Large intestine (tissue), 3 donors: ENCODE measurements around the gene GPR142. TPM values are rescaled to one million over a fixed set of nuclear protein-coding genes. Genes with fewer than 3 reads are reported as not detected.

ENCODE experiments used
- DNase-seq, 2 donors: peaks; one replicate each; pipeline versions ENCODE4 v3.0.0 to v3.0.0-alpha.2; 2013
- H3K27ac ChIP-seq: one replicate; pipeline ENCODE4 v1.5.1; 2013; ENCODE audit warnings: low read length
- H3K27me3 ChIP-seq: 2 replicates; pipeline ENCODE4 v1.6.1; 2013; ENCODE audit warnings: low read length; ENCODE audit not compliant: control insufficient read depth, insufficient read depth
- H3K36me3 ChIP-seq: 2 replicates; pipeline ENCODE4 v1.6.1; 2013; ENCODE audit warnings: low read length; ENCODE audit not compliant: control insufficient read depth, insufficient read depth
- H3K4me1 ChIP-seq: one replicate; pipeline ENCODE4 v1.6.1; 2013; ENCODE audit warnings: low read length; ENCODE audit not compliant: control insufficient read depth, insufficient read depth
- H3K4me3 ChIP-seq: one replicate; pipeline ENCODE4 v1.5.1; 2013; ENCODE audit warnings: low read length
- H3K9me3 ChIP-seq: one replicate; pipeline ENCODE4 v1.6.1; 2013; ENCODE audit warnings: mild to moderate bottlenecking, low read depth, low read length, moderate library complexity; ENCODE audit not compliant: control insufficient read depth
- WGBS: methylation state at CpG from one replicate; pipeline ENCODE4 v1.1.5; 2013; ENCODE audit warnings: low lambda C conversion rate; ENCODE audit not compliant: insufficient coverage; 5-methylcytosine and 5-hydroxymethylcytosine counted together
- polyA plus RNA-seq: library from polyadenylated mRNA; unstranded; fragments of 120-200 nt; gene quantifications from one replicate; pipeline ENCODE4 v1.2.1, GENCODE V29; 2013

Gene GPR142
- polyA plus RNA-seq, 1 donor, result 0.97 TPM

DNA sequence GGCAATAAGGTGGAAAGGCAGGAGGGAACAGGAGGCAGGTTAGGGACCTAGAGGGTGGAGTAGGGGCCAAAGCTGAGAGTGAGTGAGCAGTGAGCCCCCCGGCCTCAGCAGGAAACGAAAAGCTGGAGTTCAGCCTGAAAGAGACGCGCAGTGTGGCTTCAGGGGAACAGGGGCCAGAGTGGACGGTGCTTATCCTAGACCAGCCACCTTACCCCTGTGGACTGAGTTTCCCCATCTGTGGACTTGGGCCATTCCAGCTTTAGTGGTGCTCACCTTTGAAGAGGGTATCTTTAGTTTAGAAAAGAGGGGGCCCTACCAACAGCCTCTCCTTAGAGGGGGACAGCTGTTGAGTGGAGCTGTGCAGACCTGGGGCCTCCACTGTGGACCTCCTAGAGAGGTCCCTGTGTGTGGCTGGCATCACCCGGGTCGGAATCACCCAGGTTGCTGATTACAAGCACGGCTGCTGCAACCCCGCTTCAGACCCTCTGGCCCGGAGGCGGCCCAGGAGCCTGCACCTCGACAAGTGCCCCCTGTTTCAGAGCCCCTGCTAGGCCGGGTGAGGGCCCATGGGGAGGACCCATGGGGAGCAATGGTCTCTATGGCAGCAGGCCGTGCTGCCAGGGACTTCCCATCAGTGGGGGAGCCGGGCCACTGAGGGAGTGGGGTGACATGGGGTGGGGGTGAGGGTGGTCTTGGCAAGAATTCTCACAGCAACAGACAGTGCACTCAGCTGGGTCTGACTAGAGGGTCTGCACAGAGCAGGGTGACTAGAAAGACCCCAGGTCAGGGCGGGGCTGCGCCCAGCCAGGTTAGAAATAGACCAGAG lies 2.6 kb downstream of the GPR142 start:
- H3K36me3 ChIP-seq, result no peaks in the 10 kb centered on the region
- H3K27ac ChIP-seq, result no peak overlapping the region
- H3K4me3 ChIP-seq, result no peak overlapping the region
- no CpG with 5 or more reads among the region's 17 CpGs for WGBS
- H3K4me1 ChIP-seq, result peaks cover 8% of the 10 kb centered on the region
- H3K27me3 ChIP-seq, result no peaks in the 10 kb centered on the region
- DNase-seq, result no peak
- H3K9me3 ChIP-seq, result peaks cover 3% of the 10 kb centered on the region

DNA sequence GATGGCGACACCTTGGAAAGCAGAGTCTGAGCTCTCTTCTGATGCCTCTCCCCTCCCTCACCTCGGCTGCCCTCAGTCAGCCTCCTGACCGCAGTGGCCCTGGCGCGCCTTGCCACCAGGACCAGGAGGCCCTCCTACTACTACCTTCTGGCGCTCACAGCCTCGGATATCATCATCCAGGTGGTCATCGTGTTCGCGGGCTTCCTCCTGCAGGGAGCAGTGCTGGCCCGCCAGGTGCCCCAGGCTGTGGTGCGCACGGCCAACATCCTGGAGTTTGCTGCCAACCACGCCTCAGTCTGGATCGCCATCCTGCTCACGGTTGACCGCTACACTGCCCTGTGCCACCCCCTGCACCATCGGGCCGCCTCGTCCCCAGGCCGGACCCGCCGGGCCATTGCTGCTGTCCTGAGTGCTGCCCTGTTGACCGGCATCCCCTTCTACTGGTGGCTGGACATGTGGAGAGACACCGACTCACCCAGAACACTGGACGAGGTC lies 4.4 kb downstream of the GPR142 start:
- H3K4me1 ChIP-seq, result peaks cover 8% of the 10 kb centered on the region
- H3K36me3 ChIP-seq, result no peaks in the 10 kb centered on the region
- whole genome bisulfite sequencing, result no CpG with 5 or more reads among the region's 26 CpGs
- no peak overlapping the region for H3K27ac ChIP-seq
- DNase-seq, result no peak
- H3K4me3 ChIP-seq, result no peak overlapping the region
- H3K9me3 ChIP-seq, result peaks cover 3% of the 10 kb centered on the region
- no peaks in the 10 kb centered on the region for H3K27me3 ChIP-seq

DNA sequence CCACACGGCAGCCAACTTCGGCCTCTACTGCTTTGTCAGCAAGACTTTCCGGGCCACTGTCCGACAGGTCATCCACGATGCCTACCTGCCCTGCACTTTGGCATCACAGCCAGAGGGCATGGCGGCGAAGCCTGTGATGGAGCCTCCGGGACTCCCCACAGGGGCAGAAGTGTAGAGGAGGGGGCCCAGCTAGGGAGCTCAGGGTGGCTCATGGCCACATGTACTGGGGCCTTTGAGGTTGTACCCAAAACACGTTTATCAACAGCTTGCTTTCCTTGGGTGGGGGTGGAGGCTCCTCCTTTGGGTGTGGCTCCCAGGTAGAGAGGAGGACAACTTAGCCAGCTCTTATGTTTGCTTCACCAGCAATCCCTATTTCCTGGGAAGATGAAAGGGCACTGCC lies 5.1 kb downstream of the GPR142 start:
- no CpG with 5 or more reads among the region's 9 CpGs for WGBS
- Histone ChIP-seq H3K4me1 (peaks cover 8% of the 10 kb centered on the region), H3K4me3 (no peak overlapping the region)

DNA sequence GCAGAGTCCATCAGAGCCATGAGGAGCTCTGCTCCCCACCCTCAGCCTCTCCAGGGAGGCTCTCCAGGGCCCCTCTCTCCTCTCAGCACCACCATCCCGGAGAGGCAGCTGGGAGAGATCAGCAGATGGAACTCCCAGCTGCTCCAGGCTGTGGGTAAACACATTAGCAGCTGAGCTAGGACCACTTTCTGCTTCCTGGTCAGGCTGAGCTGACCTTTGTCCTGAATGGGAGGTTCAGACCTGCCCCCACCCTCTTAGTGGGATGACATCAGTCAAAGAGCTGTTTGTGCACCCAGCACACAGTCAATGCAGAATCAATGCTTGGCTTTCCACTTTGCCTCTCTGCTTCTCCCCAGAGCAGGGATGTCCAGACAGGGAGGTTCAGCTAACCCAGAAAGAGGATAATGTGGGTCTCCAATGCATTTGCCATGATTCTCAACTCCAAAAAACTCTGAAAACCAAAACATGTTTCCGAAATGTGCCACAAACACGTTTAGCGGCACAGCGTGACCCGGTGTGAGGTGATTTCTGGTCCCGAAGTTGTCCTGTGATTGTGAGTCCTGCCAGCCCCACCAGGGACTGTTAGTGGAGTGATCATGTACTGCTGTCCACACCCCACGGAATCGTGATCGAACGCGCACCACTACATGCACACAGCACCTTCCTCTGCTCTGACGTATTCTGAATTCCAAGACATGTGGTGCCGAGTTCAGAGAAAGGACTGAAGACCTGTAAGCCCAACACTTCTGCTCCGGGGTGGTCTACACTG lies 6.7 kb downstream of the GPR142 start:
- H3K4me3 ChIP-seq, result no peak overlapping the region
- H3K9me3 ChIP-seq, result peaks cover 3% of the 10 kb centered on the region
- no peaks in the 10 kb centered on the region for H3K27me3 ChIP-seq
- no CpG with 5 or more reads among the region's 15 CpGs for WGBS
- peak overlapping the region; percentile 36 for H3K27ac ChIP-seq
- H3K36me3 ChIP-seq, result no peaks in the 10 kb centered on the region
- DNase-seq, result peak; percentile 79 to 87
- H3K4me1 ChIP-seq, result peaks cover 8% of the 10 kb centered on the region

More for the DNA sequence above, 5.1 kb downstream of the GPR142 start:
- H3K36me3 ChIP-seq, result no peaks in the 10 kb centered on the region
- H3K27ac ChIP-seq, result no peak overlapping the region
- no peaks in the 10 kb centered on the region for H3K27me3 ChIP-seq
- no peak for DNase-seq
- H3K9me3 ChIP-seq, result peaks cover 3% of the 10 kb centered on the region

DNA sequence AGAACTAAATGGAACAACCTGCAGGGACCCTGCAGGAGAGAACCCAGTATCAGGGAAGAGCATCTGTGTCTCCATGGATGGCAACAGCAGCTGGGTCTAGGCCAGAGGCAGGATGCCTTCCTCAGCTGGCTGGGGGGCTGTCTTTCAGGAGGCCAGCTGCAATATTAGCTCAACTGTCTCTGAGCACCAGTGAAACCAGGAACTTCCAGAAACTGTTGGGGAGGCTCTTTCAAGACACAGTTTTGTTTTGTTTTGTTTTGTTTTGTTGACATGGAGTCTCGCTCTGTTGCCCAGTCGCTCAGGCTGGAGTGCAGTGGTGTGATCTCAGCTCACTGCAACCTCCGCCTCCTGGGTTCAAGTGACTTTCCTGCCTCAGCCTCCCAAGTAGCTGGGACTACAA lies 7.6 kb downstream of the GPR142 start:
- no CpG with 5 or more reads among the region's 3 CpGs for WGBS

DNA sequence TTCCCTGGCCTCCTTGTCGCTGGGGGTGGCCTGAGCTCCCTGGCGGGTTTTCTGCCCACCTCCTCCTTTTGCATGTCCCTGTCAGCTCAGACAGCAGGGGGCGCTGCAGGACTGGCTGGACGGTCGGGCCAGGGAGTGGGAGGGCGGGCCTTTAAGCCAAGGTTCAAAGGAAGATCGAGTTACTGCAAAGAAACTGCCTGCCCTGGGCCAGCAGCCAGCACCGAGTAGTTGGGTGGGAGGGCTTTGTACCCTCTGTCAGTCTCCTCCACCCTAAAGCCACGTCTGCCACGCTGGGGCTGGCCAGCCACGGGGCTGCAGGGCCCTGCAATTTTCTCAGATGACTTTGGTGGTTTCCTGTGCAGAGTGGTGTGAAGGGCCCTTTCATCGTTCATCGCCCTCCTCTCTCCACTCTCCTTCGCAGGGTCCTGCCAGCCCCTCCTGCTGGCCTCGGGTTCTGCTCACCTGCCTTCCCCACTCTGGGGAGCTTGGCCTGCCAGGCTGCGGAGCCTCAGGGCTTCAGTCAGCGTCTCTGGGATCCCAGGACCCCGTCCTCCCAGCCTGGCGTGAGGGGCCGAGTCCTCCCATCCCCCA lies 12.3 kb downstream of the GPR142 start:
- WGBS, result no CpG with 5 or more reads among the region's 20 CpGs
- H3K4me3 ChIP-seq, result no peak overlapping the region
- H3K9me3 ChIP-seq, result no peaks in the 10 kb centered on the region
- no peaks in the 10 kb centered on the region for H3K27me3 ChIP-seq
- H3K27ac ChIP-seq, result no peak overlapping the region
- peaks cover 18% of the 10 kb centered on the region for H3K4me1 ChIP-seq
- no peaks in the 10 kb centered on the region for H3K36me3 ChIP-seq
- peak; percentile 83 to 90 for DNase-seq

More for the DNA sequence above, 7.6 kb downstream of the GPR142 start:
- H3K9me3 ChIP-seq, result peaks cover 3% of the 10 kb centered on the region
- no peak for DNase-seq
- no peak overlapping the region for H3K4me3 ChIP-seq
- H3K4me1 ChIP-seq, result peaks cover 14% of the 10 kb centered on the region
- H3K27ac ChIP-seq, result no peak overlapping the region
- no peaks in the 10 kb centered on the region for H3K27me3 ChIP-seq
- H3K36me3 ChIP-seq, result no peaks in the 10 kb centered on the region

DNA sequence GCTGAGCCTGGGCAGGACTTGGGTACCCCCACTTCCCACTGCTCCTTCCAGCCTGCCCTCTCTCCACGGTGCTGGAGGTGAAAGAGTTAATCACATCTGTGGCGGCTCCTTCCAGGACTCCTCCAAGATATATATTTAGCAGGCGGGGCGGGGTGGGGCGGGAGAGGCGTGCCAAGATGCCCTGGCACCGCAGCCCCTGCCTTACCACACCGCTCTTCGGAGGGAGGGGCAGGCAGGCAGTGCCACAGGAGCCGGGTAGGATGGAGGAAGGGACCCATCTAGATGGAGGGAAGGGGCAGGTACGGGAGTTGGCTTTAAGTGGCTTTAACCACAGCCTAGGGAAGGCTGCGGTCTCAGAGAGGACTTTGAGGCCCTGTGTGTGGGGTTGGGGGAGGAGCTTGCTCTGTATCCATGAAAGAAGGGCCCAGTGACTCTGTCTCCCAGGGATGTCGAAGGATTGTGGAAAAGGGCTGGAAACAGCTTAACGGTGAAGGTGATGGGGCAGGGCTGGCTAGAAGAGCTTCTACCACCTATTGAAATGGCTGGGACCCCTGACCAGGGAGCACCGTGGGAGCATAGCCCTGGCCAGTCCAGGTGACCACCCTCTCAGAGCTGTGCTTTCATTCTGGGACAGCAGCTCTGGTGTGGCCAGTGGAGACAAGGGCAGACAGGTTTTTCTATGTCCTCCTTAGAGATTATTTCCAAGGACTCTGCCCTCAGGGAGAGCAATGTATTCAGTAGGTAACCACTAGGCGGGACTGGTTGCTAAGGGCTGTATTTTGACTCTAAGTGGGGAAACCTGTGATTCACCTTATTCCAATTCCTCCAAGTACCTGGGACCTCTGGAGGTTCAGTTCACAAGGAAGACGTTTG lies 13.0 kb downstream of the GPR142 start:
- H3K27me3 ChIP-seq, result no peaks in the 10 kb centered on the region
- WGBS, result no CpG with 5 or more reads among the region's 17 CpGs
- peak; percentile 66 to 84 for DNase-seq
- peaks cover 18% of the 10 kb centered on the region for H3K4me1 ChIP-seq
- no peaks in the 10 kb centered on the region for H3K36me3 ChIP-seq
- H3K4me3 ChIP-seq, result no peak overlapping the region
- peak overlapping the region; percentile 67 for H3K27ac ChIP-seq
- H3K9me3 ChIP-seq, result no peaks in the 10 kb centered on the region

DNA sequence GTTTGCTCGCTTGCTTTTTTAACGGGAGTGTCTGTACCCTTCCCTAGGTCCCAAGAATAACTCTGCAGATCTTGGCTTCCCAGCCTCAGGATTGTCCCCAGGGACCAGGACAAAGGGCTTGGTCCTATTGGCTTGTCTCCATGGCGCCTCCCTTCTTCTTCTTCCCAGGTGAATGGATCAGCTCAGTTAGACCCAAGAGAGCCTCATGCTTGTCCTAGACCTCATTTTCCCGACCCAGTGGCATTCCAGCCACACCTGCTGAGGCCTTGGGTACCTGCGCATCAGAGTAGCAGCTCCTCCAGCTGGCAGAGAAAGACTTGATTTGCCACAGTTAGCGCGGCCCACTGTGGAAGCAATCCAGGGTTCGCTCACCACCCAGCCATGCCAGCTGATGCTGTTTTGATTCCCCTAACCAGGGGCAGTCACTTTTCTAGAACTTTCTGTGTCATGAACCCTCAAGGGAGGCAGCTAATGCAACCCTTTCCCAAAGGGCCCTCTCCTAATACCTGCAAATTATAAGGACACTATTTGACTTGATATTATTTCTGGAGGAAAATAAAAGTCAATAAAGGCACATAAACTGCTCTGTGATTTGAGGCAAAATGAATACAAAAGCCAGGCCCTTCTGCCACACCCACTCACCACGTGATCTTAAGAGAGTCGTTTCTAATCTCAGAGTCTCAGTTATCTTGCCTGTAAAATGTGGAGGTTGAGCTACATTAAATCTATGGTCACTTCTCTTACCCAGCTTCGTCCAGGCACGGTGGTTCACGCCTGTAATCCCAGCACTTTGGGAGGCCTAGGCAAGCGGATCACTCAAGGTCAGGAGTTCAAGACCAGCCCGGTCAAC lies 13.9 kb downstream of the GPR142 start:
- Histone ChIP-seq H3K36me3 (no peaks in the 10 kb centered on the region), H3K4me3 (no peak overlapping the region), H3K27me3 (no peaks in the 10 kb centered on the region), H3K4me1 (peaks cover 19% of the 10 kb centered on the region), H3K27ac (peak overlapping the region; percentile 67), H3K9me3 (no peaks in the 10 kb centered on the region)
- WGBS, result no CpG with 5 or more reads among the region's 15 CpGs
- no peak for DNase-seq

DNA sequence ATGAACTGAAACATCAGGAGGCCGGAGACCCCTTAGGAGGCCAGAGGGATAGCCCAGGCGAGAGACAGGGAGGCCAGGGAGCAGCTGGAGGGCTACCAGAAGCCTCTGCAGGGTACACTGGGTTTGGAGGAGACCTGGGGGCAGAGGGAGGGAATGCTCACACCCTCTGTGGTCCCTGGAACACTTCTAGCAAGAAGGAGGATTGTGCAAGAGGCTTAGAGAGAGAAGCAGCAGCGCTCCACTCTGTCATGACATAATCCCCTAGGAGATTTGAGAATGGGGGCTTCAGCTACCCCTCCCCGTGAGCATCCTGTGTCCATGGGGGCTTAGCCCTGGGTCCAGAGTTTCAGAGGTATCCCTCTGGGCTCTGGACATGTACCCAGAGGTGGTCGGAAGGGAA lies 15.8 kb downstream of the GPR142 start:
- peaks cover 27% of the 10 kb centered on the region for H3K4me1 ChIP-seq
- no CpG with 5 or more reads among the region's 5 CpGs for WGBS
- no peaks in the 10 kb centered on the region for H3K36me3 ChIP-seq
- H3K27ac ChIP-seq, result no peak overlapping the region
- no peak overlapping the region for H3K4me3 ChIP-seq
- DNase-seq, result no peak
- H3K9me3 ChIP-seq, result no peaks in the 10 kb centered on the region
- H3K27me3 ChIP-seq, result no peaks in the 10 kb centered on the region
